K562 (cell line): Measurements from ENCODE around the gene CEP170. TPM values are rescaled to one million over a fixed set of nuclear protein-coding genes. Genes with fewer than 3 reads are reported as not detected.

Experiments
- ARID3A ChIP-seq: IDR thresholded peaks from 2 replicates; pipeline ENCODE4 v1.6.1; 2012; ENCODE audit warnings: low read depth, low read length, improper control_type of control experiment, borderline replicate concordance
- CTCFL ChIP-seq: IDR thresholded peaks from 2 replicates; pipeline ENCODE4 v1.6.1; 2011; ENCODE audit warnings: borderline replicate concordance, low read depth, mild to moderate bottlenecking, moderate library complexity, low read length; ENCODE audit not compliant: insufficient read depth, poor library complexity, severe bottlenecking
- GABPA ChIP-seq: fragments of 200-800 bp; sonication (Bioruptor generic); conservative IDR thresholded peaks from 2 replicates; pipeline ENCODE4 v1.6.1; 2016; ENCODE audit warnings: low read depth, missing genetic modification characterization, missing compliant biosample characterization
- HSF4 ChIP-seq: fragments of 250-450 bp; sonication (Bioruptor Pico); IDR thresholded peaks from 2 replicates; pipeline ENCODE4 v2.1.2; 2022; ENCODE audit warnings: mild to moderate bottlenecking, moderate library complexity, borderline replicate concordance
- MCM3 ChIP-seq: fragments of 450-650 bp; IDR thresholded peaks from 2 replicates; pipeline ENCODE4 v1.6.1; 2016
- SFPQ ChIP-seq: fragments of 200-400 bp; formaldehyde crosslinking; IDR thresholded peaks from 2 replicates; pipeline ENCODE4 v1.6.1; 2017; ENCODE audit warnings: mild to moderate bottlenecking, low read depth, low read length, moderate library complexity
- polyA plus RNA-seq, 8 experiments: library from polyadenylated mRNA; depleted of rRNA in 4 of 8; stranded (reverse) in 5 of 8; unstranded in 3 of 8; fragments of >200 nt; fragmentation: Nextera tagmentation in 2 of 8; fragmentation: Illumina TruSeq in 1 of 8; extraction: Ambion mirVana in 2 of 8; extraction: Trizol in 1 of 8; gene quantifications; 2 replicates each; pipeline versions ENCODE4 v1.2.1 to v1.2.3, GENCODE V29; 2011 to 2014; ENCODE audit warnings: inconsistent platforms in 1 of 8, missing spikeins in 1 of 8
- total RNA-seq, 7 experiments: library from RNA; depleted of rRNA in 6 of 7; stranded (reverse); fragments of >200 nt in 6 of 7; fragmentation: Illumina TruSeq in 2 of 7; extraction: Trizol in 2 of 7; gene quantifications; 2 replicates each; pipeline versions ENCODE4 v1.2.1 to v1.2.3, GENCODE V29; 2011 to 2021; ENCODE audit warnings: low replicate concordance in 1 of 7
- TF ChIP-seq, protein P1 (sequence below): fragments of 250-450 bp; sonication (Bioruptor Pico); IDR thresholded peaks from 2 replicates; pipeline ENCODE4 v1.4.0; 2020
- TF ChIP-seq, protein P2 (sequence below), 2 experiments: fragments of 450-650 bp in 1 of 2; sonication (generic) in 1 of 2; formaldehyde crosslinking in 1 of 2; IDR thresholded peaks in 1 of 2; conservative IDR thresholded peaks in 1 of 2; 2 replicates each; pipeline versions ENCODE4 v1.6.1 to v1.8.1; 2016 to 2023; ENCODE audit warnings: mild to moderate bottlenecking in 2 of 2, moderate library complexity in 2 of 2, inconsistent platforms in 1 of 2, missing genetic modification reagents in 1 of 2

CEP170 gene
- total and polyA plus RNA-seq, 9 of the 15 experiments (the other 6 are each of a cell fraction or from before 2014, with no cell fraction given), result 22.6 to 110 (median 68.5) TPM

- no peak for TF ChIP-seq ARID3A
- TF ChIP-seq MCM3, result no peak
- TF ChIP-seq HSF4 (CRISPR knock-in tag), result no peak
- no peak for TF ChIP-seq CTCFL
- TF ChIP-seq, protein P1, sequence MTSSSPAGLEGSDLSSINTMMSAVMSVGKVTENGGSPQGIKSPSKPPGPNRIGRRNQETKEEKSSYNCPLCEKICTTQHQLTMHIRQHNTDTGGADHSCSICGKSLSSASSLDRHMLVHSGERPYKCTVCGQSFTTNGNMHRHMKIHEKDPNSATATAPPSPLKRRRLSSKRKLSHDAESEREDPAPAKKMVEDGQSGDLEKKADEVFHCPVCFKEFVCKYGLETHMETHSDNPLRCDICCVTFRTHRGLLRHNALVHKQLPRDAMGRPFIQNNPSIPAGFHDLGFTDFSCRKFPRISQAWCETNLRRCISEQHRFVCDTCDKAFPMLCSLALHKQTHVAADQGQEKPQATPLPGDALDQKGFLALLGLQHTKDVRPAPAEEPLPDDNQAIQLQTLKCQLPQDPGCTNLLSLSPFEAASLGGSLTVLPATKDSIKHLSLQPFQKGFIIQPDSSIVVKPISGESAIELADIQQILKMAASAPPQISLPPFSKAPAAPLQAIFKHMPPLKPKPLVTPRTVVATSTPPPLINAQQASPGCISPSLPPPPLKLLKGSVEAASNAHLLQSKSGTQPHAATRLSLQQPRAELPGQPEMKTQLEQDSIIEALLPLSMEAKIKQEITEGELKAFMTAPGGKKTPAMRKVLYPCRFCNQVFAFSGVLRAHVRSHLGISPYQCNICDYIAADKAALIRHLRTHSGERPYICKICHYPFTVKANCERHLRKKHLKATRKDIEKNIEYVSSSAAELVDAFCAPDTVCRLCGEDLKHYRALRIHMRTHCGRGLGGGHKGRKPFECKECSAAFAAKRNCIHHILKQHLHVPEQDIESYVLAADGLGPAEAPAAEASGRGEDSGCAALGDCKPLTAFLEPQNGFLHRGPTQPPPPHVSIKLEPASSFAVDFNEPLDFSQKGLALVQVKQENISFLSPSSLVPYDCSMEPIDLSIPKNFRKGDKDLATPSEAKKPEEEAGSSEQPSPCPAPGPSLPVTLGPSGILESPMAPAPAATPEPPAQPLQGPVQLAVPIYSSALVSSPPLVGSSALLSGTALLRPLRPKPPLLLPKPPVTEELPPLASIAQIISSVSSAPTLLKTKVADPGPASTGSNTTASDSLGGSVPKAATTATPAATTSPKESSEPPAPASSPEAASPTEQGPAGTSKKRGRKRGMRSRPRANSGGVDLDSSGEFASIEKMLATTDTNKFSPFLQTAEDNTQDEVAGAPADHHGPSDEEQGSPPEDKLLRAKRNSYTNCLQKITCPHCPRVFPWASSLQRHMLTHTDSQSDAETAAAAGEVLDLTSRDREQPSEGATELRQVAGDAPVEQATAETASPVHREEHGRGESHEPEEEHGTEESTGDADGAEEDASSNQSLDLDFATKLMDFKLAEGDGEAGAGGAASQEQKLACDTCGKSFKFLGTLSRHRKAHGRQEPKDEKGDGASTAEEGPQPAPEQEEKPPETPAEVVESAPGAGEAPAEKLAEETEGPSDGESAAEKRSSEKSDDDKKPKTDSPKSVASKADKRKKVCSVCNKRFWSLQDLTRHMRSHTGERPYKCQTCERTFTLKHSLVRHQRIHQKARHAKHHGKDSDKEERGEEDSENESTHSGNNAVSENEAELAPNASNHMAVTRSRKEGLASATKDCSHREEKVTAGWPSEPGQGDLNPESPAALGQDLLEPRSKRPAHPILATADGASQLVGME (CRISPR knock-in tag), result no peak
- TF ChIP-seq, protein P2, sequence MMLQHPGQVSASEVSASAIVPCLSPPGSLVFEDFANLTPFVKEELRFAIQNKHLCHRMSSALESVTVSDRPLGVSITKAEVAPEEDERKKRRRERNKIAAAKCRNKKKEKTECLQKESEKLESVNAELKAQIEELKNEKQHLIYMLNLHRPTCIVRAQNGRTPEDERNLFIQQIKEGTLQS (IDR thresholded peaks at IDR 0.05), result no peak
- TF ChIP-seq, protein P2 (CRISPR knock-in tag; conservative IDR thresholded peaks at IDR 0.05), result no peak
- no peak for TF ChIP-seq GABPA (tag)
- no peak for TF ChIP-seq SFPQ
Observed at GRCh38 chr1:243273506-243273905, 18.4 kb upstream of the CEP170 start (continued).
